Adipocyte (in vitro differentiated cells): Measurements from ENCODE around the gene UHRF2.
"Not testable (repeated sequence)": the region's sequence is repeated elsewhere in the genome, so short reads cannot be mapped to it uniquely, and the experiment has no call there.

Experiments used
- DNase-seq: peaks from one replicate; pipeline ENCODE4 v3.0.0-alpha.2; 2015; ENCODE audit warnings: low read depth
- H3K27me3 ChIP-seq: replicated peaks from 2 replicates; pipeline ENCODE4 v1.7.0; 2013; ENCODE audit warnings: mild to moderate bottlenecking, low read length, moderate library complexity; ENCODE audit not compliant: control insufficient read depth, insufficient read depth
- H3K36me3 ChIP-seq: 2 replicates; pipeline ENCODE4 v1.7.0; 2013; ENCODE audit warnings: low read length, mild to moderate bottlenecking, moderate library complexity; ENCODE audit not compliant: control insufficient read depth, insufficient read depth, severe bottlenecking
- H3K4me1 ChIP-seq: 2 replicates; pipeline ENCODE4 v1.7.0; 2013; ENCODE audit warnings: mild to moderate bottlenecking, low read length, moderate library complexity; ENCODE audit not compliant: control insufficient read depth, insufficient read depth
- H3K4me3 ChIP-seq: 2 replicates; pipeline ENCODE4 v1.7.0; 2013; ENCODE audit warnings: mild to moderate bottlenecking, low read length, moderate library complexity
- H3K9ac ChIP-seq: 2 replicates; pipeline ENCODE4 v1.7.0; 2013; ENCODE audit warnings: mild to moderate bottlenecking, low read length, moderate library complexity
- H3K9me3 ChIP-seq: 2 replicates; pipeline ENCODE4 v1.7.0; 2013; ENCODE audit warnings: mild to moderate bottlenecking, low read length, moderate library complexity; ENCODE audit not compliant: control insufficient read depth

UHRF2 gene

GRCh38 chr9:6412487-6413364 is at the start of gene UHRF2:
TSS of gene UHRF2 (plus strand) at chr9:6413199. CDS start at chr9:6413491, 292 bp downstream.
- Histone ChIP-seq H3K27me3 (no peaks in the 10 kb centered on the region), H3K36me3 (no peaks in the 10 kb centered on the region), H3K9ac (peak within 1 kb of the TSS; percentile 95), H3K4me1 (peaks cover 35% of the 10 kb centered on the region), H3K9me3 (no peaks in the 10 kb centered on the region), H3K4me3 (peak within 1 kb of the TSS; percentile 96)
- DNase-seq, result peak; percentile 99

- no peaks in the 10 kb centered on the region for H3K9me3 ChIP-seq
- no peak overlapping the region for H3K4me3 ChIP-seq
- H3K27me3 ChIP-seq, result no peaks in the 10 kb centered on the region
- H3K4me1 ChIP-seq, result peaks cover 7% of the 10 kb centered on the region
- DNase-seq, result peak; percentile 10
- H3K9ac ChIP-seq, result no peak overlapping the region
- H3K36me3 ChIP-seq, result no peaks in the 10 kb centered on the region
These were observed 45.7 kb upstream of the UHRF2 start for GRCh38 chr9:6367128-6367890.

- H3K4me1 ChIP-seq, result peaks cover 7% of the 10 kb centered on the region
- H3K36me3 ChIP-seq, result no peaks in the 10 kb centered on the region
These were observed 44.2 kb upstream of the UHRF2 start for GRCh38 chr9:6368831-6369230.

GRCh38 chr9:6381477-6382012 is 31.5 kb upstream of the UHRF2 start:
- not testable (repeated sequence) for H3K9ac ChIP-seq, H3K36me3 ChIP-seq, H3K27me3 ChIP-seq, DNase-seq, H3K9me3 ChIP-seq, H3K4me3 ChIP-seq
- H3K4me1 ChIP-seq, result peaks cover 26% of the 10 kb centered on the region

More at GRCh38 chr9:6368831-6369230, 44.2 kb upstream of the UHRF2 start:
- H3K9ac ChIP-seq, result no peak overlapping the region
- H3K9me3 ChIP-seq, result no peaks in the 10 kb centered on the region
- no peak overlapping the region for H3K4me3 ChIP-seq
- no peak for DNase-seq
- H3K27me3 ChIP-seq, result no peaks in the 10 kb centered on the region

- no peaks in the 10 kb centered on the region for H3K27me3 ChIP-seq
- H3K4me1 ChIP-seq, result peaks cover 26% of the 10 kb centered on the region
- no peaks in the 10 kb centered on the region for H3K36me3 ChIP-seq
- no peaks in the 10 kb centered on the region for H3K9me3 ChIP-seq
- H3K4me3 ChIP-seq, result peak overlapping the region; percentile 58
- peak; percentile 61 for DNase-seq
- peak overlapping the region; percentile 82 for H3K9ac ChIP-seq
These were observed 30.3 kb upstream of the UHRF2 start for GRCh38 chr9:6382681-6383080.

GRCh38 chr9:6383551-6384225 is 29.3 kb upstream of the UHRF2 start:
- peak; percentile 82 for DNase-seq
- Histone ChIP-seq H3K36me3 (no peaks in the 10 kb centered on the region), H3K9ac (peak overlapping the region; percentile 82), H3K4me1 (peaks cover 26% of the 10 kb centered on the region), H3K4me3 (peak overlapping the region; percentile 58), H3K27me3 (no peaks in the 10 kb centered on the region), H3K9me3 (no peaks in the 10 kb centered on the region)

- Histone ChIP-seq H3K4me1 (peaks cover 26% of the 10 kb centered on the region), H3K9ac (peak overlapping the region; percentile 82), H3K27me3 (no peaks in the 10 kb centered on the region), H3K4me3 (peak overlapping the region; percentile 58), H3K36me3 (no peaks in the 10 kb centered on the region), H3K9me3 (no peaks in the 10 kb centered on the region)
- no peak for DNase-seq
These were observed 28.3 kb upstream of the UHRF2 start for GRCh38 chr9:6384732-6385131.

- H3K9ac ChIP-seq, result no peak overlapping the region
- no peaks in the 10 kb centered on the region for H3K27me3 ChIP-seq
- H3K4me3 ChIP-seq, result no peak overlapping the region
- peaks cover 10% of the 10 kb centered on the region for H3K4me1 ChIP-seq
- no peak for DNase-seq
- H3K9me3 ChIP-seq, result no peaks in the 10 kb centered on the region
- H3K36me3 ChIP-seq, result no peaks in the 10 kb centered on the region
These were observed 13.9 kb upstream of the UHRF2 start for GRCh38 chr9:6399071-6399470.

GRCh38 chr9:6405371-6405770 is 7.6 kb upstream of the UHRF2 start:
- H3K4me3 ChIP-seq, result no peak overlapping the region
- H3K36me3 ChIP-seq, result no peaks in the 10 kb centered on the region
- peaks cover 16% of the 10 kb centered on the region for H3K4me1 ChIP-seq
- no peaks in the 10 kb centered on the region for H3K9me3 ChIP-seq
- no peaks in the 10 kb centered on the region for H3K27me3 ChIP-seq
- H3K9ac ChIP-seq, result no peak overlapping the region
- peak; percentile 40 for DNase-seq

- no peak overlapping the region for H3K4me3 ChIP-seq
- no peak for DNase-seq
- H3K27me3 ChIP-seq, result no peaks in the 10 kb centered on the region
- H3K9ac ChIP-seq, result no peak overlapping the region
- peaks cover 25% of the 10 kb centered on the region for H3K4me1 ChIP-seq
- no peaks in the 10 kb centered on the region for H3K36me3 ChIP-seq
- H3K9me3 ChIP-seq, result no peaks in the 10 kb centered on the region
These were observed 5.2 kb upstream of the UHRF2 start for GRCh38 chr9:6407778-6408177.

- no peaks in the 10 kb centered on the region for H3K9me3 ChIP-seq
- DNase-seq, result no peak
- no peaks in the 10 kb centered on the region for H3K36me3 ChIP-seq
- H3K27me3 ChIP-seq, result no peaks in the 10 kb centered on the region
- H3K4me1 ChIP-seq, result peaks cover 25% of the 10 kb centered on the region
- no peak overlapping the region for H3K9ac ChIP-seq
- H3K4me3 ChIP-seq, result no peak overlapping the region
These were observed 4.7 kb upstream of the UHRF2 start for GRCh38 chr9:6408320-6408719.
